T-helper 1 cell (primary cell): Measurements from ENCODE around the gene ELF2.
A peak's percentile ranks its signal among the peaks of the same experiment; 100 is the strongest.
"Not testable (repeated sequence)": the region's sequence is repeated elsewhere in the genome, so short reads cannot be mapped to it uniquely, and the experiment has no call there.

Experiments
- DNase-seq, 5 donors: peaks; one replicate each; pipeline ENCODE4 v3.0.0-alpha.2; 2012 to 2020

Gene ELF2

GRCh38 chr4:139018501-139018900 is 158.5 kb downstream of the ELF2 start:
- DNase-seq: no peak

DNA sequence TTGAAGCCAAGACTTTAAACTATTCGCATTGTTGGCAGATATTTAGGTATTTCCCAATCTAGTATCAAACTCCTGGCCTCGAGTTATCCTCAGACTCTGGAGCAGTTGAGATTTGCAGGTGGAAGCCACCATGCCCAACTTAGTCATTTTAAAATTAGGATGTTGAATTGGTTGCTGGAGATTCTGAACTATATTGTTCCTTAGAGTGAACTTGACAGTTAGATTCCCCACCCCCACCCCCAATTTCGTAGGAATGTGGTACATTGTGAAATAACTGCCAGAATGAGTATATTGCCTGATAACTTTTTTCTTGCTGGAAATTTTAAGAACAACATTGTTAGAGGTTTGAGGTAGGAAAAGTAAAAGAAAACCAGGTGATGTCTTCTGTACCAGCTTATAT is 159.2 kb downstream of the ELF2 start:
- DNase-seq: no peak

DNA sequence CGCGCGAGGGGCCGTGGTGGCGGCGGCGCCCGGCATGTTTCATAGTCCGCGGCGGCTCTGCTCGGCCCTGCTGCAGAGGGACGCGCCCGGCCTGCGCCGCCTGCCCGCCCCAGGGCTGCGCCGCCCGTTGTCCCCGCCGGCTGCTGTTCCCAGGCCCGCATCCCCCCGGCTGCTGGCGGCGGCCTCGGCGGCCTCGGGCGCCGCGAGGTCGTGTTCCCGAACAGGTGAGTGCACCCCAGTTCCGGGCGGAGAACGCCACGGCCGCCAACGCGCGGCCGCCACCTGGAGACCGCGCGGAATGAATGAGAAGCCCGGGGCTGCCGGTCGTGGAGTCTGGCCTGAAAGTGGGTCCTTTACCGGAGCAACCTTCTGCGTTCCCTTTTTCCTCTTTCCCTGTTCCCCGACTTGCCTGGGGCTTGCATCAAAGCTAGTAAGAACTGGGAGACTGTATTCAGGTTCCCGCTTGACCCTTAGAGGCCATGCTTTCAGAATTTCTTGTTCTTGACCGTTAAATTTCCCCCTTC is 161.0 kb downstream of the ELF2 start:
- DNase-seq: peak in 3 of 5 donors; percentile 21 to 43 (median 29)

- peak; percentile 91 to 92 (median 91) for DNase-seq
These were observed 161.6 kb downstream of the ELF2 start, which contains the start of gene NOCT for GRCh38 chr4:139015269-139015947. Gene NOCT (plus strand): TSS chr4:139015781. CDS start chr4:139015982, 201 bp downstream.

- peak in 1 of 5 donors; percentile 28 for DNase-seq
These were observed 162.4 kb downstream of the ELF2 start for GRCh38 chr4:139014371-139015268.

DNA sequence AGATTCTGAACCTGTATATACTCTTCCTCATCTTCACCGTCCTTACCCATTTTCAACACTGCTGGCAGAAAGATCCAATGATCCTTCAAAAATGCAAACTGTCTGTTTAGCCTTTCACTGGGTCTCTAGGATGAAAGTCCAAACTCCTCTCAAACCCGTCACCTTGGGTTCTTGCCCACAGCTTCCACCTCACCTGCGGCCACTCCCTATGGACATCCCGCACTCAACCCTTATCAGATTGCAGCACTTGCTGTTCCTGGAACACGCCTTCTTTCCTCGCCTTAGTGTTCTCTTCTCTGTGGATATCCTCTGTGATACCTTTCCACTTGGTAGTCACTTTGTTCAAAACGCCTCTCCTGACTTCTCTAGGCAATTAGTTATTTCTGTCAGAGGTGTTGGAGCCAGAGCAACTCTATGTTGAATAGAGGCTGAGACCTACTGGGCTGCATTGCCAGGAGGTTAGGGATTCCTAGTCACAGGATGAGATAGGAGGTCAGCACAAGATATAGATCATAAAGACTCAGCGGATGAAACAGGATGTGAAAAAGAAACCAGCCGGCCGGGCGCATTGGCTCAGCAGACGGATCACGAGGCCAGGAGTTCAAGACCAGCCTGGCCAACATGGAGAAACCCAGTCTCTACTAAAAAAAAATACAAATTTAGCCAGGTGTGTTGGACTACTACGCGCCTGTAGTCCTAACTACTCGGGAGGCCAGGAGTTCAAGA is 165.6 kb downstream of the ELF2 start:
- DNase-seq: no peak

DNA sequence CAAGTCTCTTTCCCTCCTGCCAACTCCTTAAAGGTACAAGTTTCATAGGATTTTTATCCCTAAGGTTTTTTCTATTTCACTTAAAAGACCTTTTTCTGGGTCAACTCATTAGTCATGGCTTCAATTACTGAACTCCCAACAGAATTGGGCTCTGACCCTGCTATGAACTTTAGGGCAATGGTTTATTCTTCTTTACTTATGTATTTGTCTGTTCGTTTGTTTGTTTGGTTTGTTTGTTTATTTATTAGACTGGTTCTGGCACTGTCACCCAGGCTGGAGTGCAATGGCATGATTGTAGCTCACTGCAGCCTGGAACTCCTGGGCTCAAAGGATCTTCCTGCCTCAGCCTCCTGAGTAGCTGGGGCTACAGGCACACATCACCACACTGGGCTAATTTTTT is 167.3 kb downstream of the ELF2 start:
- DNase-seq: no peak

DNA sequence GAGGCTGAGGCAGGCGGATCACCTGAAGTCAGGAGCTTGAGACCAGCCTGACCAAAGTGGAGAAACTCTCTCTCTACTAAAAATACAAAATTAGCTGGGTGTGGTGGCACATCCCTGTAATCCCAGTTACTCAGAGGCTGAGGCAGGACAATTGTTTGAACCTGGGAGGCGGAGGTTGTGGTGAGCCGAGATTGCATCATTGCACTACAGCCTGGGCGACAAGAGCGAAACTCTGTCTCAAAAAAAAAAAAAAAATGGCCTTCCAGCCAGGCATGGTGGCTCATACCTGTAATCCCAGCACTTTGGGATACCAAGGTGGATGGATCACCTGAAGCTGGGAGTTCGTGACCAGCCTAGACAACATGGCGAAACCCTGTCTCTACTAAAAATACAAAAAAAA is 168.7 kb downstream of the ELF2 start:
- not testable (repeated sequence) for DNase-seq

DNA sequence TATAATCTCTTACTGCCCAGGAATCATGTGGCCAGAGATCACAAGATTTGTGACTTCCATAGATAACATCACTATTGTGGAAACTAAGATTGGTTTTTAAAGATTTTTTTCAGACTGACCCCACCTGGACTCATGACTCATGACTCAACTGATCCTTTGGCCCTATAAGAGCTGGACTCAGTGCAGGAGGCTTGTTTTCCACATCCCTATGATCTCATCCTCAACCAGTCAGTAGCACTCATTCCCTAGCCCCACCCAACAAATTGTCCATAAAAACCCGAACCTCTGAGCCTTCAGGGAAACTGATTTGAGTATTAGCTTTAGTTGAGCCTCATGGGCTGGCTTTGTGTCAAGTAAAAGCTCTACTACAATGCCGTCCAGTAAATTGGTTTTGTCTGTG is 169.4 kb downstream of the ELF2 start:
- no peak for DNase-seq
